ENCODE results near the gene ARPC5.
A peak's percentile ranks its signal among the peaks of the same experiment; 100 is the strongest.

Gene ARPC5

DNA sequence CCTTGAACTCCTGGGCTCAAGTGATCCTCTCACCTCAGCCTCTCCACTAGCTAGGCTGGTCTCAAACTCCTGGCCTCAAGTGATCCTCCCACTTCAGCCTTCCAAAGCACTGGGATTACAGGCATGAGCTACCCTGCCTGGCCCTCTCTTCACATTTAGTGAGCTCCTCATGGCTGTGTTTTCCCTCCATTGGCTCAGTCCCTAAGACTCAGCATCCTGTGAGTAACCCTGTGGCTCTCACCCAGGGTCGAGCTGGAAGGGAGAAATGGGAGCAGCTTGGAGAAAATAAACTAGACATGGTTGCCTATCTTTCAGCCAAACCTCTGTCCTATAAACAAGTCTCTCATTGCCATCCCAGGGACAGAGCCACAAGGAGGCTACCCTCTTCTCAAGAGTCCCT is 62.9 kb downstream of the ARPC5 start:
- Histone ChIP-seq H3K9me3 (peaks cover 17% of the 10 kb centered on the region), H3K4me3 (ENCODE audit: low read depth in 1 of 2, low read length in 1 of 2) (no peak overlapping the region), H3K4me1 (ENCODE audit: control insufficient read depth in 1 of 2, insufficient read depth in 1 of 2, low read depth in 1 of 2, low read length in 1 of 2) (peaks cover 66 to 88% of the 10 kb centered on the region in 2 experiments), H3K36me3 (peaks cover 100% of the 10 kb centered on the region), H3K27ac (peak overlapping the region; percentile 100), H3K27me3 (no peaks in the 10 kb centered on the region)
- TF ChIP-seq, protein P1, sequence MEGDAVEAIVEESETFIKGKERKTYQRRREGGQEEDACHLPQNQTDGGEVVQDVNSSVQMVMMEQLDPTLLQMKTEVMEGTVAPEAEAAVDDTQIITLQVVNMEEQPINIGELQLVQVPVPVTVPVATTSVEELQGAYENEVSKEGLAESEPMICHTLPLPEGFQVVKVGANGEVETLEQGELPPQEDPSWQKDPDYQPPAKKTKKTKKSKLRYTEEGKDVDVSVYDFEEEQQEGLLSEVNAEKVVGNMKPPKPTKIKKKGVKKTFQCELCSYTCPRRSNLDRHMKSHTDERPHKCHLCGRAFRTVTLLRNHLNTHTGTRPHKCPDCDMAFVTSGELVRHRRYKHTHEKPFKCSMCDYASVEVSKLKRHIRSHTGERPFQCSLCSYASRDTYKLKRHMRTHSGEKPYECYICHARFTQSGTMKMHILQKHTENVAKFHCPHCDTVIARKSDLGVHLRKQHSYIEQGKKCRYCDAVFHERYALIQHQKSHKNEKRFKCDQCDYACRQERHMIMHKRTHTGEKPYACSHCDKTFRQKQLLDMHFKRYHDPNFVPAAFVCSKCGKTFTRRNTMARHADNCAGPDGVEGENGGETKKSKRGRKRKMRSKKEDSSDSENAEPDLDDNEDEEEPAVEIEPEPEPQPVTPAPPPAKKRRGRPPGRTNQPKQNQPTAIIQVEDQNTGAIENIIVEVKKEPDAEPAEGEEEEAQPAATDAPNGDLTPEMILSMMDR (IDR thresholded peaks at IDR 0.05): no peak

DNA sequence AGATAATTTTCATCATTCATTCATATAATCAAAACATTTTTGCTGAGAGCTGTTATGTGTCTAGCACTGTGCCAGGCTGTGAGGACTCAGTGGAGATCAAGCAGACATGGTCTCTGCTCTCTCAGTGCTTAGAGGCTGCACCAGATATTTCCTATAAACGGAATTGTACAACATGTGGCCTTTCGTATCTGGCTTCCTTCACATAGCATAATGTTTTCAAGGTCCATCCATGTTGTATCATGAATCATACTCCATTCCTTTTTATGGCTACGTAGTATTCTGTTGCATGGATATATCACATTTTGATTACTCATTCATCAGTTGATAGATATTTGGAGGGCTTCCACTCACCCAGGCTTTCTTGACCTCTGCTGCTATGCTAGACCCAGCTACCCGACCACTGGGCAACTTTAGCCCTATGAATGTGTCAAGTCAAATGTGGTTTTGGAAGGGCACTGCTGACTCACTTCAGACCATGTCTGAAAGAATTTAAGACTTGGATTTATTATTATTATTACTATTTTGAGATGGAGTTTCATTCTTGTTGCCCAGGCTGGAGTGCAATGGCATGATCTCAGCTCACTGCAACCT is 63.8 kb downstream of the ARPC5 start:
- peaks cover 66 to 88% of the 10 kb centered on the region in 2 experiments for H3K4me1 ChIP-seq (ENCODE audit: control insufficient read depth in 1 of 2, insufficient read depth in 1 of 2, low read depth in 1 of 2, low read length in 1 of 2)
- H3K27me3 ChIP-seq: no peaks in the 10 kb centered on the region
- TF ChIP-seq, protein P1 (IDR thresholded peaks at IDR 0.05): no peak
- H3K4me3 ChIP-seq (ENCODE audit: low read depth in 1 of 2, low read length in 1 of 2): no peak overlapping the region
- H3K9me3 ChIP-seq: peaks cover 17% of the 10 kb centered on the region
- peak overlapping the region; percentile 100 for H3K27ac ChIP-seq
- H3K36me3 ChIP-seq: peaks cover 100% of the 10 kb centered on the region
